Retina (tissue), 1 donor: ENCODE results near the gene EXD3.

Experiments
- DNase-seq: peaks from one replicate; pipeline ENCODE4 v3.0.0-alpha.2; 2016

The EXD3 gene

DNA sequence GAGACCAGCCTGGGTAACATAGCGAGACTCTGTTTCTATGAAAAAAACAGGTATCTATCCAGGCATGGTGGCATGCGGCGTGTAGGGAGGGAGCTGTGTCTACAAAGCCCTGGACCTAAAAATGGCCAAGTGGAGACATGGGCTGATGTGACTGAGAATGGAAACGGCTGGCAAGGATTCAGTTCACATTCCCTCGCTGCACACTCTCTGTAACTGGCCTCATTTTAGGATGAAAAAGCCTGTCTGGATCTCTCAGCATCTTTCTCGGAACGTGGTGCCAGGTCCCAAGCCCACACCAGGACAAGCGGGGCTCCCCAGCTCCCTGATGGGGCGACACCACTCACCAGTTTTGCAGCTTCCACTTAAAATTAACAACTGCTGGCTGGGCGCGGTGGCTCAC lies 13.4 kb downstream of the EXD3 start:
- no peak for DNase-seq

DNA sequence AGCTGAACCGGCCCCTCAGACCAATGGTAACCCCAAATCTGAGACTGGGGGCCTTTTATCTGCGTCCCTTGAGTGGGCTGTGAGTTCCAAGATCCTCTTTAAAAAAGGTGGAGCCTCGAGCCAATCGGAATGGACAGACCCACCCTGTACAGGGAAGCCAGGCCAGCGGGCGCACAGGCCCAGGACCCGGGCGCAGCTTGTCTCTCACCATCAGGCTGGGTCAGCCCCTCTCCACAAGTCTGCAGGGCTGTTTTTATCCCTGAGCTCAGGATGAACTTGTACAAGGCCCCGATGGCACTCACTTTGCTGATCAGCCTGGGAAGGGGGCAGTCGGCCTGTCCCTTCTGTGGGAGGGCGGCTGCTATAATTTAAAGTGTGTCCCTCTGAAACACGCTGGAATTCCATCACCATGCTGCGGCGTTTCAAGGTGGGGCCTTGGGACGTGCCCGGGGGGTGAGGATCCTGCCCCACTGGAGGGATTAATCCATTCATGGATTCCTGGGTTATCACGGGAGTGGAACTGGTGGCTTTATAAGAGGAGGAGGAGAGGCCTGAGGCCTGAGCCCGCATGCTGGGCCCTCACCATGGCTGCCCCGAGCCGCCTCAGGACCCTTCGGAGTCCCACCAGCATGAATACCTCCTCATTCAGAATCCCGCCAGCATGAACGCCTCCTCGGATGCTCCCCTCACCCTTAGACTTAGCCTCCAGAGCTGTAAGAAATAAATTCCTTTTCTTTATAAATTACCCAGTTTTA lies 14.1 kb downstream of the EXD3 start:
- no peak for DNase-seq

DNA sequence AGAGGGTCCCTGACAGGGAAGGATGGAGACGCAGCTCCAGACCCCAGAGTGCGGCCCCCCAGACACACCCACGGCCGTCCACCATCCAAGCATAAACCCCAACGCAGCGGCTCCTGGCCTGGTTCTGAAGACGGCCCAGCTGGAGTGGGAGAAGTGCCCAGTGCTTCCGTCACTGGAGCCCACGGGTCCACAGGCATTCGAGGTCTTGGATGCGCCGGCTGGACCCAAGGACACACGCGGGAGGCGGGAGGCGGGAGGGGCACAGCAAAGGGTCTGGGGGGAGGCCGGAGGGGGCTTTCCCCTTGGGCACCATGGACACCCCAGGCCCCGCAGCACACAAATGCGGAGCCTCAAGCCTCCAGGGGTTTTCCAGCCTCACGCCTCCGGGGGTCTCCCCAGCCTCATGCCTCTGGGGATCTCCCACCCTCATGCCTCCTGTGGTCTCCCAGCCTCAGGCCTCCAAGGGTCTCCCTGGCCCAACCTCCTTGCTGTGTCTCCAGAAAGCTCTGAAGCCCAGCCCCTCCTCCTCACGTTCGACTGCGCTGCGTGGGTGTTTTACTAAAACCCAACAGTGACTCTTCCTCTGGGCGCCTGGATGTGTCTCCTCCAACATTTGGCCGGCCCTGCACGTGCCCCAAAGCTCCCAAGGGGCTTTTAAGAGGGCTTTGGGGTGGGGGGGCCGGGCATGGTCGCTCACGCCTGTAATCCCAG lies 15.2 kb downstream of the EXD3 start:
- DNase-seq: no peak

DNA sequence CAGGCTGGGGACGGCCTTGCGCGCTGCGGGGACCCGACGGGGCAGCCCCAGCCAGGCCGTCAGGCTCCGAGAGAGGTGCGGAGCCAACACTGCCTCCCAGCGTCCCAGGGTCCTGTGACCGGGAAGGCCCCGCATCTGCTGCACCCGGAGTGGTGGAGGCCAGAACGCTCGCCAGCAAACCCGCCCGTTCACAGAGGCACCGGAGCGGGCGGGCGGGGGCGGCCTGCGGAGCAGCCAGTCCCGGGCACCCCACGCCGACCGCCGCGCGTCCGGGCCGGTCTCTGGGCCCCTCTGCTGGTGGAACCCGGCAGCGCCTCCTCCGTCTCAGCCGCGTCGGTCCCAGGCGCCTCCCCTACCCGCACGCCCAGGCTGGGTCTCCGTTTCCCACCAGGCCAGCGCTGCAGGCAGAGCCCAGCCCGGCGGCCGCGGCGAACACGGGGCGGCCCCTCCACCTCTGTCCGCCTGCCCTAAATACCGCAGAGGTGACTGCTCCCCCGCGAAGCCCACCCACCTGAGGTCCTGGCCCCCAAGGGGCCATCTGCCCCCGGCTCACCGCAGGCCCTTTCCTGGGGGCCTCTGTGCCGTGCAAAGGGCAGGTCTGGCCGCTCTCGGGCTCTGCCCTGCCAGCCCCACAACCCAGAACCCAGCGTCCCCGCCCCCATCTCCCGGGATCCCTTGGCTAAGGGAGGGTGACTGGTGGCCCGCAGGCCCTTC lies 15.9 kb downstream of the EXD3 start:
- DNase-seq: peak; percentile 95

DNA sequence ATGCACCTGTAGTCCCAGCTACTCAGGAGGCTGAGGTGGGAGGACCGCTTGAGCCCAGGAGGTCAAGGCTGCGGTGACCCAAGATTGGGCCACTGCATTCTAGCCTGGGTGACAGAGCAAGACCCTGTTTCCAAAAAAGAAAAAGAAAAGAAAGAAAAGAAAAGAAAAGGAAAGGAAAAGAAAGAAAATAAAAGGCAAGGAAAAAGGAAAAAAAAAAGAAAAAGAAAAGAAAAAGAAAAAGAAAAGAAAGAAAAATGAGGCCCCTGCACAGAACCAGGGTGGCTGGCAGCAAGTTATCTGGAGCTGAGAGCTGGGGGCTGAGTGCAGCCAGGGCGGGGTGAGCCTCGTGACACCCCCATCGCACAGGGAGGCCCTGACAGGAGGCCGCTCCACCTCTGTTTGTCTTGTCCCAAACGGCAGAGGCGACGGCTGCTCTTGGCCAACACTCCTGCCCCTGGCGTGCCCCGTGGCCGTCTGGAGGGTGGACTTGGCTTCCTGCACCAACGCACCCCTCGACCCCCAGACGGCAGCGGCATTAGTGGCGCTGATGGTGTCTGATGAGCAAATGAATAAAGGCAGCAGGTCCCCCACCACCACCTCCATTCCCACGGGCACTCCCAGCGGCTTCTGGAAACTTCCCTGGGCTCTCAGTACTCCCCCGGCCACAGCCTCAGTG lies 16.7 kb downstream of the EXD3 start:
- DNase-seq: no peak

DNA sequence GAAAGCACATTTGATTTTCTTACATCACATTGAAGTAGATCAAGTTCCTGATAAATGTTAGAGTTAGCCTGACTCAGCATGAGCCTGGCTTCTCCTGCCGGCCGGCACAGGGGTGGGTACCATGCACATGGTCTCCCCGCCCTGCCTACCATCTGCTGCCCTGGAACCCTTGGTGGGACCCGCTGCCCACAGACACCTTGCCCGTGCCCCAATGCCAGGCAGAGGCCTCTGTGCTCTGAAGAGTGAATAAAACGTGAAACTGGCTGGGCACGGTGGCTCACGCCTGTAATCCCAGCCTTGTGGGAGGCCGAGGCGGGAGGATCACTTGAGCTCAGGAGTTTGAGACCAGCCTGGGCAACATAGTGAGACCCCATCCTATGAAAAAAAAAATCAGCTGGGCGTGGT lies 17.3 kb downstream of the EXD3 start:
- DNase-seq: no peak

DNA sequence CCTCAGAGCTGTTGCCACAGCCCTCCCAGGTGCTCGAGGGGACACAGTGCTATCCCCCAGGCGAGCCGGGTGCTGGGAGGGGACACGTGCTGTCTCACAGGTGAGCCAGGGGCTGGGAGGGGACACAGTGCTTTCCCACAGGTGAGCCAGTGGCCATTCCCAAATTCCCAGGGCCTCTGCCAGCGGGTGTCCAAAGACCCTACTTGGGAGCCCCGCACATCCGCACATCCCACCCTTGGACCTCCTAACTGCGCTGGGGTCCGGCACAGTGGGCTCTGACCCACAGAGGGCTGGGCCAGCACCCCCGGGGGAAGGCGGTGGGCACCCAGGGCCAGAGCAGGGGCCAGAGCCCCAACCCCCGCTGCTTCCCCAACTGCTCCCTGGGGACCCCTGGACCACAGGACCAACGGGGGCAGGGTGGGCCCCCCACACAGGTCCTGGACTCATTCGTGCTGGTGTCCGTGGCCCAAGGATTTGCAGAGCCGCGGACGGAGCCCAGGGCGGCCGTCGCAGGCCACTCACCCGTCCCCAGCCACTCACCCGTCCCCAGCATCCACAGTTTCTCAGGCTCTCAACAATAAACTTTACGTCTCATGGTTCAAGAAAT lies 17.9 kb downstream of the EXD3 start:
- no peak for DNase-seq

DNA sequence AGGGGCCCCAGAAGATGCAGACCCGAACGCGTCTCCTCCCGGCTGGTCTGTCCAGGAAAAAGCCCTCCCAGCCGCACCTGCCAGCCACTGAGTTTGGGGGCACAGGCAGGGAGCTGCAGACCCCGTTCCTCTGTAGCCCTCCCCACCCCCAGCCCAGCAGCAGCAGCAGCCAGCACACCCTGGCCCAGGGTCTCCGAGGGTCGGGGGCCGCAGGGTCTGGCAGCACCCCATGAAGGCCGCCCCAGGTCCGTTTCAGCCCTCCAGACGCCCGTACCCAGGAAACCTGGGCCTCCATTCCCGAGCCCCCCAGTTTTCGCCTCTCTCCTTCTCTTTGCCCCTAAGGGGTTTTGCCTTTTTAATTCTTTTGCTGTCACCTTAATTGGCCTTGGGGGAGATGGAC lies 19.7 kb downstream of the EXD3 start:
- no peak for DNase-seq

DNA sequence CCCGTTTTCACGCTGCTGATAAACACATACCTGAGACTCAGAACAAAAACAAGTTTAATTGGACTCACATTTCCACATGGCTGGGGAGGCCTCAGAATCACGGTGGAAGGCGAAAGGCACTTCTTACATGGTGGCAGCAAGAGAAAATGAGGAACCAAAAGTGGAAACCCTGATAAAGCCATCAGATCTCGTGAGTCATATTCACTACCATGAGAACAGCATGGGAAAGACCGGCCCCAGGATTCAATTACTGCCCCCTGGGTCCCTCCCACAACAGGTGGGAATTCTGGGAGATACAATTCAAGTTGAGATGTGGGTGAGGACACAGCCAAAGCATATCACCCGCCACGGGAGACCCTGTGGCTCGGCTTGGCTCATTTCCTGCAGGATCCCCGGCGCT lies 20.2 kb downstream of the EXD3 start:
- DNase-seq: no peak

DNA sequence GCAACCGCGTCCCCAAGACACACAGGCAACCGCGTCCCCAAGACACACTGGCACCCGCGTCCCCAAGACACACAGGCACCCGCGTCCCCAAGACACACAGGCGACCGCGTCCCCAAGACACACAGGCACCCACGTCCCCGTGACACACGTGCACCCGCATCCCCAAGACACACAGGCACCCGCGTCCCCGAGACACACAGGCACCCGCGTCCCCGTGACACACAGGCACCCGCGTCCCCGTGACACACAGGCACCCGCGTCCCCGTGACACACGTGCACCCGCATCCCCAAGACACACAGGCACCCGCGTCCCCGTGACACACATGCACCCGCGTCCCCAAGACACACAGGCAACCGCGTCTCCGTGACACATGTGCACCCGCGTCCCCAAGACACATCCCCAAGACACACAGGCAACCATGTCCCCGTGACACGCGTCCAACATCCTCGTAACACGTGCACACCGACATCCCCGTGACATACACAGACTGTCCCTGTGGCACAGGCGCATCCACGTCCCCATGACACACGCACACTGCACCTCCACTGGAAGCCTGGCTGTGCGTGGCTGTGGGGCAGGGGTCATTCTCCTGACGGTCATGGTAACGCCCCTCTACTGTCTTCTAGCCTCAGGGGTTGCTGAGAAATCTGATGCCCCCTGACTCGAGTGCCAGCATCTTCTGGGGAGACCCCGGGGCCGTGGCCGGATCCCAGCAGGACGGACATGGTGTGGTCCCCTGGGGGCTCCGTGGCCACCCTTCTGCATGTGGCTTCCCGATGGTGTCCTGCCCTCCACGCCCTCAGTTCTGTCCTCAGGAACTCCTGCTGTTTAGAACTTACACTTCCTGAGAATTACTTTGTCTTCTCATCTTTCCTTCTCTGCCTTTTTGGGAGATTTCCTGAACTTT lies 24.1 kb downstream of the EXD3 start:
- no peak for DNase-seq

DNA sequence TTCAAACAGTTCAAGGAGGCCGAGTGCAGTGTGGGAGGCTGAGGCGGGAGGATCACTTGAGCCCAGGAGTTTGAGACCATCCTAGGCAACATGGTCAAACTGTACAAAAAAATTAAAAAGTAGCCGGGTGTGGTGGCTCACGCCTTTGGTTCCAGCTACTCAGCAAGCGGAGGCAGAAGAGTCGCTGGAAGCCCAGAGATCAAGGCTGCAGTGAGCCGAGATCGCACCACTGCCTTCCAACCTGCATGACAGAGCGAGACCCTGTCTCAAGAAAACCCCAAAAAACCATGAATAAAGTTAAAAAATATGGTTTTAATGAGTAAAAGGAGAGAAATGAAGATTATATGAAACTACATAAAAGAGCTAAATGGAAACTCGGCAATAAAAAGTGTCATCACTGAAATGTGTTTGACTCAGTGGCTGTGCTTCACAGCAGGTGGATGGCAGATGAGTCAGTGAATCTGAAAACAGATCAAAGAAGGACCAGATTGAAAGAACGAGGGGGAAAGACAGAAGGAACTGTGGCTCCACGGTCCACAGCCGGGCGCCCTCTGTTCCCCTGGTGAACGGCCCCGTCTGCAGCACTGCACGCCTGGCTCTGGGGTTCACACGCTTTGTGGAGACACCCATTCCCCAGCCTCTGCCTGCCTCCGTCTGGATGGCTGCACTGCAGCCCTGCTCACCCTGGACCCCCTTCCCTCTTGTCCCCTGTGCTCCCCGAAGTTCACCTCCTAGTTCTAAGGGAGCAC lies 25.1 kb downstream of the EXD3 start:
- no peak for DNase-seq

DNA sequence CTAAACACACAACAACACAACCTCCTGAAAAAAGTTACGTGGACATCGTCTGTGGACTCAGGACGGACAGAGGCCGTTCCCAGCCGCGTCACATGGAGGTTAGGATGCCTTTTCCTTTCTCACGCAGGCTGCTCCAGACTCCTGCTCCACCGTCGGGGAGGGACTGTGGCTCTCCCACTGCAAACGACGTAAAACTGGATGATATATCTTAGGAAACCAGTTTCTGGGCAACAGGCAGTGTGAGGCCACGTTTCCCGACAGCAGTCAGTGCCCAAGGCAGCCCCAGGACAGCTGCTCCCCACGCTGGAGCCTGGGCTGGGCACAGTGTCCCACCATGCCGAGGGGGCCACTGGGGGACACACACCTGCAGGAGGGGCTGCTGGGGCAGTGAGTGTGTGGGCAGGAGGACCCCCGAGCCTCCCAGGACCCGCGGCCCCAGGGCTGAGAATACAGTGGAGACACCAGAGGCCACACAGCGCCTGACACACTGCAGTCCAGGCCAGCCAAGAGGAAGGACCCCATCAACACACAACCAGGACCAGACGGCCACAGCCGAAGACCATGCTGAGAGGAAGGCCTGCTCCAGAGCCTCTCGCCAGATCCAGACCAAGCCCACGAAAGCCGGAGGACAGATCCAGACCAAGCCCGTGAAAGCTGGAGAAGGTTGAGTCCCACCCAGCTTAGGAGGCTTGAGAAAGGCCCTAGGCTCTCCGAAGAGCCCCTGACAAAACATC lies 26.2 kb downstream of the EXD3 start:
- no peak for DNase-seq

DNA sequence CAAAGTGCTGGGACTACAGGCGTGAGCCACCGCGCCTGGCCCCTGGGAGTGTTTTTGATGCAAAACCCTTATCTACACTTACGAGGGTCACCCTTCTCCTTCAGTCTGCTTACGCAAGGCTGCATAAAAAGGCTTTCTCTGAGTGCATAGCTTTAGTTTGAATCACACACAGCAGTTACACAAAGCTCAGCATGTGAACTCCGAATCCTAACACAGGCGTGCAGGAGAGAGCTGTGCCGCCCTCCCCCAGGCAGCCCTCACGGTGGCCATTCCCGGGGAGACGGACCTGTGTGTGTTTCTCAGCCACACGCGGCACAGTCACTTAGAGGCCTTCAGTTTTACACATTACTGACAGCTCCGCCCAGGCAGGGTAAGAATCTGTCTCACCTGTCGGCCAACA lies 26.7 kb downstream of the EXD3 start:
- no peak for DNase-seq

DNA sequence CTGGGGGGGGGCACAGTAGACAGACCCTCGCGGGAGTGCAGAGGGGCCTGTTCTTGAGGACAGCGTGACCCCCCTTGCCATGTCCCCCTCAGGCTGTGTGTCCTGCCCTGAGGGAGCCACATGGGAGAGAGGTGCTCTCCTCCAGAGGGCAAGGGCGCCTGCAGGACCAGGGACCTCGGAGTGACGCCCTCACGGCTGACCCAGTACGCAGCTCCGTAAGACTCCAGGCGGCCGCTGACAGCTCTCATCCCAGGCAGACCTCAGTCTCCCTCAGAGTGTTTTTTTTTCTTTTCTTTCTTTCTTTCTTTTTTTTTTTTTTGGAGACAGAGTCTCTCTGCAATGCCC lies 27.3 kb downstream of the EXD3 start:
- DNase-seq: no peak

DNA sequence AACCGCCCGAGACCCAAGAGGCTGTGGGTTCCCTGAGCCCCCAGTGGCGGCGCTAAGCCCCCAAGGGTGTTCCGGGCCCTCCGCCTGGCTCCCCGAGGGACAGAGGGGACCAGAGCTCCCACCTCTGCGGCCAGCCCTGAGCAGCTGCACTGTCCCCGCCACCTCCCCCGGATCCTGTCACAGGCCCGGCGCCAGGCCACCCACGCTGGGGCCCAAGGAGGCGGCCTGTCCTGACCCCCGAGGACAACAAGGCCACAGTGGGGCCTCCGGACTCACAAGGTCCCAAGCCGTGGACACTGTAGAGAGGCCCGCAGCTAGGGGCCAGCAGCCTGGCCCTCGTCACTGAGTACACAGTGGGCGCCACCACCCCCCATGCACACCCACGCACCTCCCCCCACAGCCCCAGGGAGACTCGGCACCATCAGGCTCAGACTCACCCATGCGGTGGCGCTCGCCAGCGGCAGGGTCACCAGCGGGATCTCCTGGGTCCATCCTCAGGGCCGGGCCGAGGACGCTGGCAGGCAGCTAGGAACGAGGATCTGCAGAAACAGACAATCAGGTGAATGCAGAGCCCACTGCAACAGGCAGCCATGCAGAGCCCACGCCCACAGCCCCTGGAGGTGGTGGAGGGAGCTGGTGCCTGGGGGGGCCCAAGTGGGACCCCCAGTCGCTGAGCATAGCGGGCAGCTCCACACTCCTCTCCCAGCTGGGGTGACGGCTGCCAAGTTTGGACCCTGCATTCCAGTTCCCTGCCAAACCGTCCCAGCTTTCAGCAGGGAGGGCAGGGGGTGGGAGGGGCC lies 27.9 kb downstream of the EXD3 start:
- DNase-seq: no peak

DNA sequence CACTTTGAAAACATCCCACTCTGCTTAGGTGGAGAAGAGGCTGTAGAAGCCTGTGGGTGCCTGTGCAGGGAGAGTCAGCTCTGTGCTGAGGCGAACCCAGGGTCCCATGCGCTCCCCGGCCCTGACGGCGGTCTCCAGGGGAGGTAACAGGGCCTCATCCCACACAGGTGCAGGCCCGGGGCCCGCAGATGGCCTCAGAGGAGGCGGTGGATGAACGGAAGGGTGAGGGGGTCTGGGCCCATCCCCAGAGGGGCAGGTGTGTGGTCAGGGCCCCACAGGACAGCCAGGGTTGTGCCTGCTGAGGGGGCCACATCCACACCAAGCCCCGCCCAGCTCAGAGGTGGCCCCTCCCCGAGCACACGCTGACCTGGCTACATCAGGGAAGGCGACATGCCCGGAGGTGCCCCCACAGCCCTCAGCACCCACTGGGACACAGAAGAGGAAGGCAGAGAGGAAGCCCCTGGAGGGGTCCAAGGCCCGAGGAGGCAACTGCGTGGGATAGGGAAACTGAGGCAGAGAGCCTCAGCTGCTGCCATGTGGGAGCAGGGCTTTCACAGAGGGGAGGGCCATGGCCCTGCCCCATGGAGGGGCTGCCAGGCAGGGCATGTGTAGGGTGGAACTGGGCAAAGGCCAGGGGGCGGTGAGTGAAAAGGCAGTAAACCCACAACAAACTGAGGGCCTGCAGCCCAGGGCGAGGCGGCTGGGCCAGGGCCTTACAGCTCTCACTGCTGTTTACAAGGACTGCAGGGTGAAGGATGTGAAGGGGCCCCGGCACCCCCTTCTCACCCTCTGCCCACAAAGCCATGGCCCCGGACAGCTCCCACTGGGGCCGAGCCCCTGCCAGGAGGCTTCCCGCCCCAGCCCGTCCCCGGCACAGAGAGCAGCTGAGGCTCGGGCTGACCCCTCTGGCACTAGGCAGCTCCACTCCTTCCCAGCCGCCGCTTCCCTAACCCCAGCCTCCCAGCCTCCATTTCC lies 29.5 kb downstream of the EXD3 start:
- no peak for DNase-seq

DNA sequence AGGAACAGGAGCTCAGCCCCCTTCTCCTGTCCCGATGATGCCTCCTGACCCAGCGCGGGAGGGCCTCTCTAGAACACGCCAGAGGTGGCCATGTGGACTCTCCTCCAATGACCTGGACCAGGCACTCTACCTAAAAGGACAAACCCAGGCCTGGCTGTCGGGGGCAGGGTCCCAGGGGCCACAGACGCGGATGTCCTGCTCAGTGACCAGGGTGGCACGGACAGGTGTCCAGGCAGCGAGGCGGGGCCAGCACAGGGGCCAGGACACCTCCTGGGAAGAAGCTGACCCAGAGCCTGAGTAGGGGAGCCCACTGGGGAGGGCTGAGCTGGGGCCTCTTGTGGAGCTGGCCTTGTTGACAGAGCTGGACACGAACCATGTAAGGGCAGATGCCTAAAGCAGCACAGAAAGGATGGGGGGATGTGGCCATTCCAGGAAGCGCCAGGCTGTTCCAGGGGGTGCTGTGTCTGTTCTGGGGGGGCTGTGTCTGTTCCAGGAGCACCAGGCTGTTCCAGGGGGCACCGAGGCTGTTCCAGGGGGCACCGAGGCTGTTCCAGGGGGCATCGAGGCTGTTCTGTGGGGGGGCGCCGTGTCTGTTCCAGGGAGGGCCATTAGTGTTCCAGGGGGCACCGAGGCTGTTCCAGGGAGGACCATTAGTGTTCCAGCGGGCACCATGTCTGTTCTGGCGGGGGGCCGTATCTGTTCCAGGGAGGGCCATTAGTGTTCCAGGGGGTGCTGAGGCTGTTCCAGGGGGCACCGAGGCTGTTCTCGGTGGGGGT lies 30.5 kb downstream of the EXD3 start:
- DNase-seq: no peak

DNA sequence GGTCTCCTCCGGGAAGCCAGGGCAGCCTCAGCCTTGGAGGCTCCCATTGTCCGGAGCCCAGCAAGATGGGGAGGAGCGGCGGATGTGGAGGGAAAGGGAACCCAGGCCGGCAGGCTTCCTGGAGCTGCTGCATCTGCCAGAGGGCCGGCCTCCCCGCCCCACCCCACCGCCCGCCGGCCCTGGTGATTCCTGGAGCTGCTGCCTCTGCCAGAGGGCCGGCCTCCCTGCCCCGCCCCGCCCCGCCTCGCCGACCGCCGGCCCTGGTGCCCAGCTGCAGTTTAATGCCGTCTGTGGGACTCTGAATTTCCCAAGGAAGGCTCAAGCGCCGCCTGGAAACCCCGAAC lies 31.6 kb downstream of the EXD3 start:
- DNase-seq: no peak
